Kidney (tissue), 14 donors: Measurements from ENCODE around the gene MED13L. TPM values are rescaled to one million over a fixed set of nuclear protein-coding genes. Genes with fewer than 3 reads are reported as not detected.
"Not testable (repeated sequence)": the region's sequence is repeated elsewhere in the genome, so short reads cannot be mapped to it uniquely, and the experiment has no call there.

Experiments
- DNase-seq, 5 donors: peaks; one replicate each; pipeline ENCODE4 v3.0.0-alpha.2; 2013 to 2020
- FAIRE-seq: peaks from 2 replicates; lab custom pipeline; 2012; peaks lifted over from hg19 to GRCh38; lab: Jason Lieb, UNC
- H3K27ac ChIP-seq, 2 donors: one replicate each; pipeline ENCODE4 v1.7.0; 2013; ENCODE audit warnings: low read depth in 2 of 2, low read length in 2 of 2, inconsistent platforms in 1 of 2
- H3K27me3 ChIP-seq: one replicate; pipeline ENCODE4 v1.7.1; 2013; ENCODE audit warnings: low read length, inconsistent platforms; ENCODE audit not compliant: control insufficient read depth, insufficient read depth
- H3K36me3 ChIP-seq, 3 donors: one replicate each; pipeline versions ENCODE4 v1.7.0 to v1.7.1; 2013; ENCODE audit warnings: low read length in 3 of 3, control low read depth in 1 of 3, inconsistent platforms in 1 of 3; ENCODE audit not compliant: insufficient read depth in 3 of 3, control insufficient read depth in 2 of 3
- H3K4me1 ChIP-seq, 3 donors: one replicate each; pipeline versions ENCODE4 v1.7.0 to v1.7.1; 2013; ENCODE audit warnings: low read length in 3 of 3, inconsistent platforms in 1 of 3, low read depth in 1 of 3; ENCODE audit not compliant: control insufficient read depth in 2 of 3, insufficient read depth in 2 of 3
- H3K4me3 ChIP-seq, 3 donors: one replicate each; pipeline versions ENCODE4 v1.7.0 to v1.8.1; 2013; ENCODE audit warnings: low read length in 3 of 3, control low read depth in 1 of 3, inconsistent platforms in 1 of 3
- H3K9ac ChIP-seq, 3 donors: one replicate each; pipeline versions ENCODE4 v1.7.0 to v1.7.1; 2013; ENCODE audit warnings: low read length in 3 of 3, control low read depth in 1 of 3, inconsistent platforms in 1 of 3
- H3K9me3 ChIP-seq, 3 donors: one replicate each; pipeline versions ENCODE4 v1.7.0 to v1.7.1; 2013; ENCODE audit warnings: low read length in 3 of 3, control low read depth in 1 of 3, inconsistent platforms in 1 of 3; ENCODE audit not compliant: control insufficient read depth in 2 of 3, insufficient read depth in 1 of 3
- CTCF ChIP-seq: IDR thresholded peaks from 3 replicates; pipeline ENCODE4 v1.5.1; 2012; ENCODE audit warnings: mild to moderate bottlenecking, moderate library complexity, borderline replicate concordance; ENCODE audit not compliant: insufficient read depth; ENCODE audit errors: extremely low read depth
- intact Hi-C: fragments of 100-400 bp; cut with DNase I; formaldehyde crosslinking; loops from one replicate; pipeline ENCODE4 v1.11.1; 2022
- polyA plus RNA-seq: library from polyadenylated mRNA; stranded (reverse); fragments of 350-450 nt; fragmentation: Illumina TruSeq; extraction: RNeasy Lipid Tissue Mini Kit (QIAGEN cat#74804); gene quantifications from one replicate; pipeline ENCODE4 v1.2.3, GENCODE V29; 2014; ENCODE audit warnings: low read depth, low replicate concordance; ENCODE audit not compliant: insufficient read depth
- total RNA-seq: library from RNA; stranded (reverse); fragmentation: NEBNext Ultra II Directional; extraction: Animal tissue kit (Norgen Biotek cat#: 25700); gene quantifications from one replicate; pipeline ENCODE4 v1.2.1, GENCODE V29; 2021
- donor health status: control.
- donor health status: control.
- donor health status: control.
- donor health status: control.
- donor health status: control.
- donor health status: DM: yes; HTN: yes; CAD: no.
- donor health status: Normal renal cell carcinoma (clear cell type).

Gene MED13L
- total and polyA plus RNA-seq, 2 donors from 2014 or later: 7.1 to 153 TPM

DNA sequence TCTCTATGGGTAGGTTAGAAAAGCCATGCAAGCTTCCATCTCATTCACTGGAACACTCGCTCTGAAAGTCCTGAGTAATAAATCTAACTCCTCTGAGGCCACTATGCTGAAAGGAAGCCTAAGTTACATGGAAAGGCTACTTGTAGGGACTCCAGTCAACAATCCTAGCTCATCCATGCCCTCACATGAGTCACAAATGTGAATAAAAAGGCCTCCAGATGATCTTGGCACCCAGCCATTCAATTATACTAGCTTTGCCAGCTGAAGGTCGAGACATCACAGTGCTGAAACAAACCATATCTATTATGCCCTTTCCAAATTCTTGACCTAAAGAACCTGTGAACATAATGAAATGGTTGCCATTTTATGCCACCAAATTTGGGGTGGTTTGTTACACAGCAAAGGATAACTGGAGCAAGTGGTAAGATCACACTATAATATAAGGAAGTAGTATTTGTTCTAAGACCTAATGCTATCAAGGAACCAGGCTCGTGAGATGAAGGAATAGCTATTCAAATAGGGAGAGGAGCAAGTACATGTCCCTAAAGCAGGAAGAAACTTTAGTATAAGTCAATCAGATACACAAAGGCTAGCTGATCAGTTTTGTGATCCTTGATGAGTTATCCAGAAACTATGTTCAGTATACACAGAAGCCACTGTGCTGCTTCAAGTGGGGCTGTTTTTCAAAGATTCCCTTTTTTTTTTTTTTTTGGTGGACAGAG is 142.1 kb downstream of the MED13L start:
- TF ChIP-seq CTCF: no peak
- Histone ChIP-seq H3K27ac (no peak overlapping the region), H3K4me1 (peaks cover 2 to 9% (median 8%) of the 10 kb centered on the region in 3 donors), H3K4me3 (no peak overlapping the region), H3K27me3 (no peaks in the 10 kb centered on the region), H3K9ac (no peak overlapping the region), H3K9me3 (no peaks in the 10 kb centered on the region), H3K36me3 (no peaks in the 10 kb centered on the region)
- FAIRE-seq (no peak), DNase-seq (no peak)
- intact Hi-C loops: no loop called here

GRCh38 chr12:116133636-116134214 is 143.8 kb downstream of the MED13L start:
- no peaks in the 10 kb centered on the region for H3K27me3 ChIP-seq
- FAIRE-seq (no peak), DNase-seq (no peak)
- no peaks in the 10 kb centered on the region for H3K9me3 ChIP-seq
- no peak overlapping the region for H3K27ac ChIP-seq
- intact Hi-C loops: no loop called here
- peaks cover 2 to 9% (median 8%) of the 10 kb centered on the region in 3 donors for H3K4me1 ChIP-seq
- TF ChIP-seq CTCF: no peak
- H3K9ac ChIP-seq: no peak overlapping the region
- H3K4me3 ChIP-seq: no peak overlapping the region
- no peaks in the 10 kb centered on the region for H3K36me3 ChIP-seq

- FAIRE-seq (no peak), DNase-seq (no peak)
- H3K36me3 ChIP-seq: no peaks in the 10 kb centered on the region
- H3K27ac ChIP-seq: no peak overlapping the region
- intact Hi-C loops: no loop called here
- no peaks in the 10 kb centered on the region for H3K27me3 ChIP-seq
- no peak overlapping the region for H3K4me3 ChIP-seq
- H3K9ac ChIP-seq: no peak overlapping the region
- peaks cover 2 to 9% (median 8%) of the 10 kb centered on the region in 3 donors for H3K4me1 ChIP-seq
- H3K9me3 ChIP-seq: no peaks in the 10 kb centered on the region
- TF ChIP-seq CTCF: no peak
These were observed 144.3 kb downstream of the MED13L start for GRCh38 chr12:116133149-116133548.

- not testable (repeated sequence) for H3K27ac ChIP-seq
These were observed 145.5 kb downstream of the MED13L start for GRCh38 chr12:116131987-116132386.

More at GRCh38 chr12:116131987-116132386, 145.5 kb downstream of the MED13L start:
- DNase-seq, H3K9me3 ChIP-seq, H3K36me3 ChIP-seq, H3K9ac ChIP-seq, FAIRE-seq, H3K4me3 ChIP-seq, H3K27me3 ChIP-seq, intact Hi-C loops: not testable (repeated sequence)
- peaks cover 2 to 13% (median 11%) of the 10 kb centered on the region in 3 donors for H3K4me1 ChIP-seq
